GM12865 (cell line): Measurements from ENCODE around the gene SIL1.

Experiments used
- DNase-seq: peaks from one replicate; pipeline ENCODE4 v3.0.0; 2010; ENCODE audit warnings: low read depth
- H3K4me3 ChIP-seq: 2 replicates; pipeline ENCODE4 v1.5.1; 2011; ENCODE audit warnings: mild to moderate bottlenecking, low read depth, low read length, control low read depth
- TF ChIP-seq, protein P1 (sequence below): IDR thresholded peaks from 2 replicates; pipeline ENCODE4 v1.5.1; 2011; ENCODE audit warnings: low read length, control low read depth, low read depth, inconsistent platforms; ENCODE audit not compliant: insufficient read depth; ENCODE audit errors: missing control alignments

Gene SIL1

GRCh38 chr5:139158791-139159190 is 39.4 kb downstream of the SIL1 start:
- TF ChIP-seq, protein P1, sequence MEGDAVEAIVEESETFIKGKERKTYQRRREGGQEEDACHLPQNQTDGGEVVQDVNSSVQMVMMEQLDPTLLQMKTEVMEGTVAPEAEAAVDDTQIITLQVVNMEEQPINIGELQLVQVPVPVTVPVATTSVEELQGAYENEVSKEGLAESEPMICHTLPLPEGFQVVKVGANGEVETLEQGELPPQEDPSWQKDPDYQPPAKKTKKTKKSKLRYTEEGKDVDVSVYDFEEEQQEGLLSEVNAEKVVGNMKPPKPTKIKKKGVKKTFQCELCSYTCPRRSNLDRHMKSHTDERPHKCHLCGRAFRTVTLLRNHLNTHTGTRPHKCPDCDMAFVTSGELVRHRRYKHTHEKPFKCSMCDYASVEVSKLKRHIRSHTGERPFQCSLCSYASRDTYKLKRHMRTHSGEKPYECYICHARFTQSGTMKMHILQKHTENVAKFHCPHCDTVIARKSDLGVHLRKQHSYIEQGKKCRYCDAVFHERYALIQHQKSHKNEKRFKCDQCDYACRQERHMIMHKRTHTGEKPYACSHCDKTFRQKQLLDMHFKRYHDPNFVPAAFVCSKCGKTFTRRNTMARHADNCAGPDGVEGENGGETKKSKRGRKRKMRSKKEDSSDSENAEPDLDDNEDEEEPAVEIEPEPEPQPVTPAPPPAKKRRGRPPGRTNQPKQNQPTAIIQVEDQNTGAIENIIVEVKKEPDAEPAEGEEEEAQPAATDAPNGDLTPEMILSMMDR, result no peak
- no peak for DNase-seq
- H3K4me3 ChIP-seq, result no peak overlapping the region

GRCh38 chr5:139157556-139157955 is 40.6 kb downstream of the SIL1 start:
- TF ChIP-seq, protein P1, result no peak
- no peak overlapping the region for H3K4me3 ChIP-seq
- no peak for DNase-seq

DNA sequence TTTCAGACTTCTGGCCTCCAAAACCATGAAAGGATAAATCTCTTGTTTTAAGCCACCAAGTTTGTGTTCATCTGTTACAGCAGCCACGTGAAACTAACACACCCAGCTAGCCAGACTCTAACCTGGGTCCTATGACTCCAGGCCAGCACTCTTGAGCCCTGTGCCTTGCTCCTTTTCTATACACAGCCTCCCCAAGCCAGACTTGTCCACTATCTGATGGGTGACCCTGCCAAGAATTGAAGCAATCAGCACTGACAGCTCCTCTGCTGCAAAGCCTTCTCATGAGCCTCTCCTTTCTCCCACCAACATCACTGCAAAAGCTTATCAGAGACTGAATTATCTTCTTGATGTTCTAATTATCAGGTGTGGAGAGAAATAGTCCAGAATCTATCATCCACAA is 41.4 kb downstream of the SIL1 start:
- no peak for DNase-seq
- TF ChIP-seq, protein P1, result no peak
- H3K4me3 ChIP-seq, result no peak overlapping the region

GRCh38 chr5:139155333-139155732 is 42.8 kb downstream of the SIL1 start:
- TF ChIP-seq, protein P1, result no peak
- no peak overlapping the region for H3K4me3 ChIP-seq

GRCh38 chr5:139151902-139152301 is 46.3 kb downstream of the SIL1 start:
- TF ChIP-seq, protein P1, result no peak
- no peak for DNase-seq
- H3K4me3 ChIP-seq, result no peak overlapping the region

More at GRCh38 chr5:139155333-139155732, 42.8 kb downstream of the SIL1 start:
- DNase-seq, result no peak

GRCh38 chr5:139150367-139150999 is 47.7 kb downstream of the SIL1 start:
- no peak for DNase-seq
- H3K4me3 ChIP-seq, result no peak overlapping the region
- TF ChIP-seq, protein P1, result no peak
